Measurements from ENCODE around the gene MRPS22.

The MRPS22 gene

DNA sequence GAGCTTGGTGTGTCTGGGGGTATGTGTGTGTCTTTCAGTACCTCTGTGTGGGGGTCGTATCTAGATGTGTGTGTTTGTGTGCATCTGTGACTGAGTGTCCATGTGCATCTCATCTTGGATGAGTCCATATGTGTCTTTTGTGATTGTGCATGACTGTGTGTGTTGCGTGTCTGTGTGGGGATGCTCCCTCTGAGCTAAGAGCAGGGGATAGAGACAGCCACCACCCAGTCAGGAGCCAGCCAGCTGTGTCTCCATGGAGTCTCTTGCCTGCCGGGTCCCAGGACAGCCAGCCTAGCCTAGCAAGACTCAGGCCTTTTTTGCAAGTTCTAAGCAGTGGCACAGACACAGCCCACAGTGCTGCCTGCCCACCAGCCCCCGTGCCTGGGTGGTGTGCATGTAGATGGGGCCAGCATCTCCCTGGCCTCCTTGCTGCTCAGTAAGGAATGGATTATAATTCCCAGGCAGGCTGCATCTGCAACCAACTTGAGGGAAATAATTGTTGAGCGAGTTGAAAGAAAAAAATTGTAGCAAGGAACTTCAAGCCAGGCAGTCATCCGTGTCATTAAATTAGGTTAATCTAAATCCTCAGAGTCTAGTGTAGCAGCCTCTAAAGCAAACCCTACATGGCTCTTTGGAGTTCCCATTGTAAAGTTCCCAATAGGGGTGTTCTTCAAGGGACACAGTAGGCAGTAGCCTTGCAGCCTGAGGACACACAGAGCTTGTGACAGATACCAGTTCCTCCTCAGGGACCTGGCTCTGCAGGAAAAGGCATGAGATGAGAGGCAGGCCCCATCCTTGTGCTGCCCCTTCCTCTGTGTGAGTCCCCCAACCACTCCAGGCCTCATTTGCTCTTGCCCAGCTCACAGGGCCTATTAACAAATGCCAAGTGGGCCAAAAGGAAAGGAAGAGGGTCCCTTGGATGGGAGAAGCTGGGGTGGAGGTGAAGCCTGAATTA lies 35.9 kb upstream of the MRPS22 start:
- peaks cover 3% of the 10 kb centered on the region for H3K27me3 ChIP-seq (ENCODE audit: insufficient read depth, low read length, poor library complexity)
- TF ChIP-seq CTCF (IDR thresholded peaks at IDR 0.05; ENCODE audit: borderline replicate concordance, extremely low read depth, low read length, poor library complexity, severe bottlenecking), result no peak
- no peak for ATAC-seq (ENCODE audit: insufficient read depth, low read depth)
- H3K4me3 ChIP-seq (ENCODE audit: low read depth in 1 of 2, low read length in 2 of 2), result no peak overlapping the region
- H2AFZ ChIP-seq (ENCODE audit: low read depth, low read length), result no peak overlapping the region; the same call in 1 of the 2 replicates
- no peaks in the 10 kb centered on the region for H3K36me3 ChIP-seq (ENCODE audit: insufficient read depth, low read length)
- H4K20me1 ChIP-seq (ENCODE audit: insufficient read depth, low read length), result no peaks in the 10 kb centered on the region
- H3K9me3 ChIP-seq (ENCODE audit: insufficient read depth, low read length, severe bottlenecking), result no peaks in the 10 kb centered on the region
- no peak overlapping the region for H3K27ac ChIP-seq (ENCODE audit: low read length)
- H3K79me2 ChIP-seq (ENCODE audit: insufficient read depth, low read length), result no peaks in the 10 kb centered on the region
- DNase-seq, result no peak
- H3K4me2 ChIP-seq (ENCODE audit: insufficient read depth, low read length), result no peak overlapping the region
- no peak overlapping the region for H3K9ac ChIP-seq (ENCODE audit: low read depth, low read length)
- H3K4me1 ChIP-seq (ENCODE audit: insufficient read depth, low read length), result no peaks in the 10 kb centered on the region

DNA sequence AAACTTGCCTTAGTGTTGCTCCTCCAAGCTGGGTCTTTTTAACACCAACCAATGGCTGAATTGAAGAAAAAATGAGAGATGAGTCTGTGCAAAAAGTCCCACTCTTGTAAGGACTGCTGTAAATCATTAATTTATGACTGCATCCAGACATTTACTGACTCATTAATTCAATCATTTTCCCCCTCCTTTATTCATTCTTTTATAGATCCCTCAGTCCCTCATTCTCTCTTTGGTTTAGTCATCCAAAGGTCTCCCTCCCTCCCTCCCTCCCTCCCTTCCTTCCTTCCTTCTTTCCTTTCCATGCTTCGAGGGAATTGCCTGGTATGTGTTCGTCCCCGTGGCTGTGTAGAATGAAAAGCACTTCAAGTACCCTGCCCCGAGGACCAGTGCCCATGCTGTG lies 35.3 kb upstream of the MRPS22 start:
- Histone ChIP-seq H3K4me2 (ENCODE audit: insufficient read depth, low read length) (no peak overlapping the region), H3K79me2 (ENCODE audit: insufficient read depth, low read length) (no peaks in the 10 kb centered on the region), H4K20me1 (ENCODE audit: insufficient read depth, low read length) (no peaks in the 10 kb centered on the region), H3K4me1 (ENCODE audit: insufficient read depth, low read length) (no peaks in the 10 kb centered on the region), H3K9me3 (ENCODE audit: insufficient read depth, low read length, severe bottlenecking) (no peaks in the 10 kb centered on the region), H3K27me3 (ENCODE audit: insufficient read depth, low read length, poor library complexity) (peaks cover 3% of the 10 kb centered on the region), H2AFZ (ENCODE audit: low read depth, low read length) (no peak overlapping the region; the same call in 1 of the 2 replicates), H3K27ac (ENCODE audit: low read length) (no peak overlapping the region), H3K4me3 (ENCODE audit: low read depth in 1 of 2, low read length in 2 of 2) (no peak overlapping the region), H3K9ac (ENCODE audit: low read depth, low read length) (no peak overlapping the region), H3K36me3 (ENCODE audit: insufficient read depth, low read length) (no peaks in the 10 kb centered on the region)
- DNase-seq, result no peak
- TF ChIP-seq EZH2 (IDR thresholded peaks at IDR 0.05; ENCODE audit: borderline replicate concordance, low read depth, low read length, severe bottlenecking) (no peak), CTCF (IDR thresholded peaks at IDR 0.05; ENCODE audit: borderline replicate concordance, extremely low read depth, low read length, poor library complexity, severe bottlenecking) (no peak)
- no peak for ATAC-seq (ENCODE audit: insufficient read depth, low read depth)

GRCh38 chr3:139309061-139309591 lies 34.7 kb upstream of the MRPS22 start:
- no peaks in the 10 kb centered on the region for H4K20me1 ChIP-seq (ENCODE audit: insufficient read depth, low read length)
- H3K4me3 ChIP-seq (ENCODE audit: low read depth in 1 of 2, low read length in 2 of 2), result no peak overlapping the region
- no peaks in the 10 kb centered on the region for H3K9me3 ChIP-seq (ENCODE audit: insufficient read depth, low read length, severe bottlenecking)
- no peak overlapping the region for H3K27ac ChIP-seq (ENCODE audit: low read length)
- TF ChIP-seq EZH2 (IDR thresholded peaks at IDR 0.05; ENCODE audit: borderline replicate concordance, low read depth, low read length, severe bottlenecking), result no peak
- no peak for TF ChIP-seq CTCF (IDR thresholded peaks at IDR 0.05; ENCODE audit: borderline replicate concordance, extremely low read depth, low read length, poor library complexity, severe bottlenecking)
- no peak overlapping the region for H3K4me2 ChIP-seq (ENCODE audit: insufficient read depth, low read length)
- H3K36me3 ChIP-seq (ENCODE audit: insufficient read depth, low read length), result no peaks in the 10 kb centered on the region
- DNase-seq (no peak), ATAC-seq (ENCODE audit: insufficient read depth, low read depth) (no peak)
- no peaks in the 10 kb centered on the region for H3K4me1 ChIP-seq (ENCODE audit: insufficient read depth, low read length)
- no peak overlapping the region for H2AFZ ChIP-seq (ENCODE audit: low read depth, low read length)
- peaks cover 3% of the 10 kb centered on the region for H3K27me3 ChIP-seq (ENCODE audit: insufficient read depth, low read length, poor library complexity)
- no peak overlapping the region for H3K9ac ChIP-seq (ENCODE audit: low read depth, low read length)
- H3K79me2 ChIP-seq (ENCODE audit: insufficient read depth, low read length), result no peaks in the 10 kb centered on the region

Measured in DND-41 (cell line).